HepG2 (cell line): ENCODE data around the gene RUBCNL. TPM values are rescaled to one million over a fixed set of nuclear protein-coding genes. Genes with fewer than 3 reads are reported as not detected.

Experiments used
- ATAC-seq: fragments of 200-7000 bp; cut with Tn5 transposase; 3 replicates; pipeline ENCODE4 v1.9.1; 2020; ENCODE audit warnings: mild to moderate bottlenecking, moderate library complexity
- BruUV-seq: library from RNA; stranded (reverse); fragments of 400-500 nt; replicated peaks from 2 replicates; lab custom pipeline; 2021; lab: Mats Ljungman, UMichigan
- CTCF ChIA-PET: fragments of 300-600 bp; formaldehyde crosslinking; extraction: SDS; loops from one replicate; lab custom pipeline; 2021; ENCODE audit warnings: low total read pairs, inconsistent platforms, low intra/inter-chr PET ratio; lab: Yijun Ruan, JAX
- POLR2A ChIA-PET: fragments of 350-600 bp; sonication (Branson Sonifier 250); formaldehyde crosslinking; loops from one replicate; lab custom pipeline; 2020; ENCODE audit warnings: antibody characterized with exemption, inconsistent platforms; lab: Yijun Ruan, JAX
- DNase-seq: peaks from one replicate; pipeline ENCODE4 v3.0.0-alpha.2; 2015; ENCODE audit warnings: low spot score
- FAIRE-seq: peaks from 3 replicates; lab custom pipeline; 2011; peaks lifted over from hg19 to GRCh38; lab: Jason Lieb, UNC
- H2AFZ ChIP-seq: one replicate; pipeline ENCODE4 v1.6.1; 2011; ENCODE audit warnings: low read length, inconsistent platforms
- H3K27ac ChIP-seq: fragments of 300-600 bp; 3 replicates; pipeline ENCODE4 v1.8.0; 2011; ENCODE audit warnings: mixed run types, mild to moderate bottlenecking, mixed read lengths, low read length, inconsistent platforms; ENCODE audit not compliant: insufficient read depth; ENCODE audit errors: extremely low read length
- H3K27me3 ChIP-seq, 2 experiments: fragments of 200-600 bp in 1 of 2; 2 replicates in 1 of 2; 3 replicates in 1 of 2; pipeline versions ENCODE4 v1.6.0 to v1.8.0; 2011; ENCODE audit warnings: low read length in 2 of 2, mild to moderate bottlenecking in 2 of 2, moderate library complexity in 2 of 2, inconsistent platforms in 1 of 2; ENCODE audit not compliant: insufficient read depth in 2 of 2, control insufficient read depth in 1 of 2
- H3K36me3 ChIP-seq, 2 experiments: fragments of 200-600 bp in 1 of 2; replicated peaks in 1 of 2; 2 replicates in 1 of 2; 3 replicates in 1 of 2; pipeline versions ENCODE4 v1.5.1 to v1.8.0; 2011; ENCODE audit warnings: low read length in 2 of 2, inconsistent platforms in 1 of 2; ENCODE audit not compliant: insufficient read depth in 2 of 2, control insufficient read depth in 1 of 2
- H3K4me1 ChIP-seq: 2 replicates; pipeline ENCODE4 v1.5.1; 2012; ENCODE audit warnings: low read length, inconsistent platforms; ENCODE audit not compliant: insufficient read depth
- H3K4me2 ChIP-seq: 2 replicates; pipeline ENCODE4 v1.6.0; 2011; ENCODE audit warnings: low read depth, low read length, inconsistent platforms
- H3K4me3 ChIP-seq, 3 experiments: fragments of 200-600 bp in 1 of 3; sonication (generic), shearing (Covaris generic) in 1 of 3; replicated peaks in 1 of 3; 2 replicates each; pipeline ENCODE4 v1.5.1; 2011 to 2016; ENCODE audit warnings: low read length in 3 of 3, inconsistent platforms in 2 of 3, low read depth in 2 of 3, mild to moderate bottlenecking in 2 of 3, control low read depth in 1 of 3, mixed read lengths in 1 of 3; ENCODE audit not compliant: insufficient read depth in 1 of 3
- H3K79me2 ChIP-seq: one replicate; pipeline ENCODE4 v1.6.1; 2011; ENCODE audit warnings: low read length, inconsistent platforms; ENCODE audit not compliant: insufficient read depth
- H3K9ac ChIP-seq: 2 replicates; pipeline ENCODE4 v1.6.0; 2011; ENCODE audit warnings: mild to moderate bottlenecking, low read depth, low read length, inconsistent platforms; ENCODE audit not compliant: insufficient read depth
- H3K9me3 ChIP-seq: 2 replicates; pipeline ENCODE4 v1.5.1; 2012; ENCODE audit warnings: mild to moderate bottlenecking, low read length
- H4K20me1 ChIP-seq: 2 replicates; pipeline ENCODE4 v1.6.0; 2011; ENCODE audit warnings: inconsistent platforms, mild to moderate bottlenecking, low read length, moderate library complexity; ENCODE audit not compliant: insufficient read depth
- BATF2 ChIP-seq: sonication (generic); formaldehyde crosslinking; IDR thresholded peaks from 2 replicates; pipeline ENCODE4 v1.8.0; 2022; ENCODE audit warnings: mild to moderate bottlenecking, missing genetic modification reagents, moderate library complexity
- BORCS8-MEF2B ChIP-seq: sonication (generic); formaldehyde crosslinking; IDR thresholded peaks from 2 replicates; pipeline ENCODE4 v1.8.0; 2022; ENCODE audit warnings: mild to moderate bottlenecking, missing genetic modification reagents
- CHD4 ChIP-seq: fragments of 200-600 bp; sonication (generic); IDR thresholded peaks from 2 replicates; pipeline ENCODE4 v1.7.0; 2017; ENCODE audit warnings: mild to moderate bottlenecking, low read length, borderline replicate concordance
- MAZ ChIP-seq, 2 experiments: sonication (generic) in 1 of 2; formaldehyde crosslinking in 1 of 2; IDR thresholded peaks; 2 replicates each; pipeline versions ENCODE4 v1.5.0 to v1.6.1; 2012 to 2020; ENCODE audit warnings: low read depth in 2 of 2, mild to moderate bottlenecking in 2 of 2, borderline replicate concordance in 1 of 2, improper control_type of control experiment in 1 of 2, low read length in 1 of 2, missing genetic modification reagents in 1 of 2, moderate library complexity in 1 of 2
- MIER3 ChIP-seq: IDR thresholded peaks from 2 replicates; pipeline ENCODE4 v1.6.1; 2016; ENCODE audit warnings: missing compliant biosample characterization, borderline replicate concordance
- NFIC ChIP-seq: IDR thresholded peaks from 2 replicates; pipeline ENCODE4 v1.6.1; 2012; ENCODE audit warnings: mild to moderate bottlenecking, low read length, inconsistent platforms
- NRL ChIP-seq: sonication (generic); formaldehyde crosslinking; IDR thresholded peaks from 2 replicates; pipeline ENCODE4 v1.5.0; 2020; ENCODE audit warnings: missing genetic modification reagents, mild to moderate bottlenecking, moderate library complexity, borderline replicate concordance
- PHF5A ChIP-seq: IDR thresholded peaks from one replicate; pipeline ENCODE4 v1.6.1; 2018; ENCODE audit warnings: low read depth, missing genetic modification reagents; ENCODE audit not compliant: unreplicated experiment
- PRPF4 ChIP-seq: fragments of 200-400 bp; formaldehyde crosslinking; IDR thresholded peaks from 2 replicates; pipeline ENCODE4 v1.6.1; 2016; ENCODE audit warnings: low read length, low read depth; ENCODE audit not compliant: poor library complexity, severe bottlenecking
- REL ChIP-seq: sonication (generic); formaldehyde crosslinking; conservative IDR thresholded peaks from 2 replicates; pipeline ENCODE4 v1.8.0; 2022; ENCODE audit warnings: mild to moderate bottlenecking, missing genetic modification reagents, moderate library complexity
- RFX1 ChIP-seq: fragments of 450-650 bp; IDR thresholded peaks from 2 replicates; pipeline ENCODE4 v1.6.1; 2017
- RORA ChIP-seq: sonication (generic); formaldehyde crosslinking; IDR thresholded peaks from 2 replicates; pipeline ENCODE4 v1.5.0; 2020; ENCODE audit warnings: mild to moderate bottlenecking, missing genetic modification reagents, moderate library complexity
- ZFP82 ChIP-seq: sonication (generic); formaldehyde crosslinking; IDR thresholded peaks from 2 replicates; pipeline ENCODE4 v1.5.1; 2020; ENCODE audit warnings: mild to moderate bottlenecking, missing genetic modification reagents, borderline replicate concordance
- ZNF446 ChIP-seq: sonication (generic); formaldehyde crosslinking; IDR thresholded peaks from 2 replicates; pipeline ENCODE4 v1.5.0; 2020; ENCODE audit warnings: mild to moderate bottlenecking, missing genetic modification reagents
- ZNF484 ChIP-seq: sonication (generic); formaldehyde crosslinking; IDR thresholded peaks from 2 replicates; pipeline ENCODE4 v1.5.1; 2020; ENCODE audit warnings: mild to moderate bottlenecking, low read depth, missing genetic modification reagents, borderline replicate concordance
- ZNF616 ChIP-seq: sonication (generic); formaldehyde crosslinking; IDR thresholded peaks from 2 replicates; pipeline ENCODE4 v1.5.0; 2020; ENCODE audit warnings: low read depth, mild to moderate bottlenecking, missing genetic modification reagents
- ZNF788 ChIP-seq: sonication (generic); formaldehyde crosslinking; IDR thresholded peaks from 2 replicates; pipeline ENCODE4 v1.5.0; 2020; ENCODE audit warnings: mild to moderate bottlenecking, missing genetic modification reagents, borderline replicate concordance
- WGBS: methylation state at CpG from one replicate; pipeline ENCODE4 v1.1.6; 2017; ENCODE audit warnings: low lambda C conversion rate; 5-methylcytosine and 5-hydroxymethylcytosine counted together
- in situ Hi-C: cut with HindIII; loops from 2 replicates; pipeline ENCODE4 v1.10.0; 2017; ENCODE audit warnings: low pct_unique_long_range_greater_than_20kb; ENCODE audit not compliant: extremely low pct_ligation_motif_present
- intact Hi-C: fragments of 100-400 bp; cut with micrococcal nuclease; formaldehyde crosslinking; loops from one replicate; pipeline ENCODE4 v1.10.0; 2022; ENCODE audit not compliant: unreplicated experiment
- polyA plus RNA-seq, 8 experiments: library from polyadenylated mRNA; depleted of rRNA in 3 of 8; stranded (reverse) in 7 of 8; unstranded in 1 of 8; fragments of >200 nt; fragmentation: Illumina TruSeq in 4 of 8; extraction: Trizol in 4 of 8; gene quantifications; 2 replicates each; pipeline versions ENCODE4 v1.2.1 to v1.2.3, GENCODE V29; 2011 to 2016; ENCODE audit warnings: low read depth in 4 of 8, missing spikeins in 1 of 8, mixed read lengths in 1 of 8; ENCODE audit not compliant: insufficient read depth in 1 of 8
- total RNA-seq, 5 experiments: library from RNA; depleted of rRNA; stranded (reverse); fragments of >200 nt; fragmentation: Illumina TruSeq; extraction: Trizol; gene quantifications; 2 replicates each; pipeline ENCODE4 v1.2.3, GENCODE V29; 2016; ENCODE audit warnings: low read depth in 1 of 5
- TF ChIP-seq, protein P1 (sequence below): IDR thresholded peaks from 2 replicates; pipeline ENCODE4 v1.6.1; 2016

RUBCNL gene
- total and polyA plus RNA-seq, 2 of the 13 experiments (the other 11 are each of a cell fraction or from before 2014, with no cell fraction given) = not detected

DNA sequence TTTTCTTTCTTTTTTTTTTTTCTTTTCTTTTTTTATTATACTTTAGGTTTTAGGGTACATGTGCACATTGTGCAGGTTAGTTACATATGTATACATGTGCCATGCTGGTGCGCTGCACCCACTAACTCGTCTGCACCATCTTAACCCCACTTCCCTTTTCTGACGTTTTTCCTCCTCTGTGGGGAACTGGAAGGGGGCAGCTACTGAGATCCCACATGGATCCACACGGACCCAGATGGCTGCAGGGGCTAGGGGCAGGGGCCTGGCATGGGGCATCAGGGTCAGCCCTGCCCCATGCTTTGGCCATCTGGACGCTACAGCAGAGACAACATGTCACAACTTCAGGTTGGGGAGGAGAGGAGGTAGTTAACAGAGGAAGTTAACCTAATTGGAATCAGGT lies 54.3 kb downstream of the RUBCNL start:
- no peak for TF ChIP-seq ZNF616
- TF ChIP-seq PHF5A (CRISPR knock-in tag) = no peak
- TF ChIP-seq, protein P1, sequence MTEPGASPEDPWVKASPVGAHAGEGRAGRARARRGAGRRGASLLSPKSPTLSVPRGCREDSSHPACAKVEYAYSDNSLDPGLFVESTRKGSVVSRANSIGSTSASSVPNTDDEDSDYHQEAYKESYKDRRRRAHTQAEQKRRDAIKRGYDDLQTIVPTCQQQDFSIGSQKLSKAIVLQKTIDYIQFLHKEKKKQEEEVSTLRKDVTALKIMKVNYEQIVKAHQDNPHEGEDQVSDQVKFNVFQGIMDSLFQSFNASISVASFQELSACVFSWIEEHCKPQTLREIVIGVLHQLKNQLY = no peak
- no peak for TF ChIP-seq ZNF788
- TF ChIP-seq RORA (CRISPR knock-in tag) = no peak
- TF ChIP-seq NRL (CRISPR knock-in tag) = no peak
- no peak for TF ChIP-seq ZNF446 (CRISPR knock-in tag)
- TF ChIP-seq BORCS8-MEF2B (CRISPR knock-in tag) = no peak
- TF ChIP-seq BATF2 (CRISPR knock-in tag) = no peak
- no peak for TF ChIP-seq ZNF484
- no peak for TF ChIP-seq NFIC
- TF ChIP-seq PRPF4 = no peak
- TF ChIP-seq ZFP82 (CRISPR knock-in tag) = no peak
- no peak for TF ChIP-seq RFX1
- TF ChIP-seq CHD4 = no peak
- TF ChIP-seq REL (CRISPR knock-in tag) = no peak
- TF ChIP-seq MIER3 (CRISPR knock-in tag) = no peak
- TF ChIP-seq MAZ (IDR thresholded peaks at IDR 0.05; ENCODE audit: borderline replicate concordance, low read depth, low read length) = no peak
- TF ChIP-seq MAZ (CRISPR knock-in tag; IDR thresholded peaks at IDR 0.05; ENCODE audit: low read depth) = no peak
- POLR2A ChIA-PET = no interaction called here
- H3K4me3 ChIP-seq = no peak overlapping the region
- no peaks in the 10 kb centered on the region for H4K20me1 ChIP-seq
- H3K36me3 ChIP-seq = no peaks in the 10 kb centered on the region
- peaks cover 0 to 14% of the 10 kb centered on the region in 2 experiments; a peak in 2 of 5 replicates for H3K27me3 ChIP-seq
- ATAC-seq (no peak), DNase-seq (no peak), FAIRE-seq (no peak)
- CTCF ChIA-PET = no interaction called here
- H3K4me1 ChIP-seq = no peaks in the 10 kb centered on the region
- in situ Hi-C loops (no loop called here), intact Hi-C loops (no loop called here)
- H3K27ac ChIP-seq = no peak overlapping the region
- no peaks in the 10 kb centered on the region for H3K9me3 ChIP-seq
- no peaks in the 10 kb centered on the region for H3K79me2 ChIP-seq
- no peak overlapping the region for H2AFZ ChIP-seq
- no peak overlapping the region for H3K9ac ChIP-seq
- WGBS = 3% methylated on average over 5 of the region's 5 CpGs
- BruUV-seq = no TSS peak
- H3K4me2 ChIP-seq = no peak overlapping the region
